NB4 (cell line): ENCODE results near the gene KYNU.
"Not testable (repeated sequence)": the region's sequence is repeated elsewhere in the genome, so short reads cannot be mapped to it uniquely, and the experiment has no call there.

Experiments used
- CTCF ChIP-seq: IDR thresholded peaks from one replicate; pipeline ENCODE4 v1.5.1; 2012; ENCODE audit warnings: low read depth, low read length
- MAX ChIP-seq: IDR thresholded peaks from 2 replicates; pipeline ENCODE4 v1.6.1; 2011; ENCODE audit warnings: low read depth, low read length
- MYC ChIP-seq: IDR thresholded peaks from 2 replicates; pipeline ENCODE4 v1.6.1; 2011; ENCODE audit warnings: low read depth, low read length
- POLR2A ChIP-seq: IDR thresholded peaks from 2 replicates; pipeline ENCODE4 v1.6.1; 2011; ENCODE audit warnings: mild to moderate bottlenecking; ENCODE audit not compliant: insufficient read length; ENCODE audit errors: extremely low read depth

- not testable (repeated sequence) for TF ChIP-seq CTCF, POLR2A, MAX, MYC
Observed at GRCh38 chr2:142869065-142869460, 8.4 kb upstream of the KYNU start.
